ENCODE results near the gene NT5C3B. TPM values are rescaled to one million over a fixed set of nuclear protein-coding genes. Genes with fewer than 3 reads are reported as not detected.

The NT5C3B gene
- total and polyA plus RNA-seq, 2 donors (not counting 3 experiments of a cell fraction or from before 2014, with no cell fraction given), result 67.3 to 92.5 TPM

- H3K4me1 ChIP-seq (ENCODE audit: control insufficient read depth, extremely low read depth, insufficient read depth, low read length), result peaks cover 5% of the 10 kb centered on the region
- H3K79me2 ChIP-seq (ENCODE audit: control insufficient read depth, insufficient read depth, low read length), result peaks cover 3% of the 10 kb centered on the region
- peak overlapping the region; percentile 100 for H2AFZ ChIP-seq (ENCODE audit: low read depth, low read length)
- intact Hi-C loops (cut with micrococcal nuclease), result no loop called here
- POLR2A ChIA-PET, result interaction anchor here (0.7 kb wide), 1 partner anchor 114 kb away, joined by 3 read pairs; no protein-coding TSS in a partner anchor
- peak overlapping the region; percentile 87 for H3K4me2 ChIP-seq (ENCODE audit: insufficient read depth, low read length)
- CTCF ChIA-PET, result no interaction called here
- H3K27me3 ChIP-seq (ENCODE audit: control insufficient read depth in 2 of 2, insufficient read depth in 2 of 2, low read length in 2 of 2), result no peaks in the 10 kb centered on the region
- peaks cover 0 to 5% of the 10 kb centered on the region in 2 experiments for H3K36me3 ChIP-seq (ENCODE audit: control insufficient read depth in 2 of 2, extremely low read depth in 1 of 2, insufficient read depth in 2 of 2, low read length in 2 of 2)
- no peaks in the 10 kb centered on the region for H4K20me1 ChIP-seq (replicated peaks; ENCODE audit: control insufficient read depth, extremely low read depth, insufficient read depth, low read length)
- H3K27ac ChIP-seq (ENCODE audit: insufficient read depth, low read depth, low read length), result no peak overlapping the region
- peak; percentile 59 for FAIRE-seq
- dilution Hi-C loops (cut with MboI; ENCODE audit: extremely low pct_ligation_motif_present, low sequenced_read_pairs), result no loop called here
- BruUV-seq (replicated peaks), result no TSS peak
- H3K9me3 ChIP-seq (replicated peaks; ENCODE audit: control insufficient read depth, insufficient read depth, low read length), result no peaks in the 10 kb centered on the region
- no peaks in the 10 kb centered on the region for H3K9me1 ChIP-seq (replicated peaks; ENCODE audit: control insufficient read depth, extremely low read depth, insufficient read depth, low read length)
- TF ChIP-seq POLR2AphosphoS5 (IDR thresholded peaks at IDR 0.05; ENCODE audit: insufficient read depth, low read depth, low read length), result no peak
- no peak for TF ChIP-seq CTCF (IDR thresholded peaks at IDR 0.05; ENCODE audit: extremely low read depth in 1 of 2, insufficient read depth in 1 of 2, low read depth in 1 of 2, low read length in 2 of 2)
- no peak for TF ChIP-seq FOS (IDR thresholded peaks at IDR 0.05; ENCODE audit: borderline replicate concordance, insufficient read depth, low read length)
- no peak for TF ChIP-seq POLR2A (IDR thresholded peaks at IDR 0.05; ENCODE audit: low read depth, low read length)
- no peak for TF ChIP-seq EZH2 (IDR thresholded peaks at IDR 0.05; ENCODE audit: borderline replicate concordance, low read depth, low read length, severe bottlenecking)
- TF ChIP-seq MYC (IDR thresholded peaks at IDR 0.05; ENCODE audit: low read depth, low read length), result no peak
- no peak for TF ChIP-seq MAX (IDR thresholded peaks at IDR 0.05; ENCODE audit: insufficient read depth, insufficient read length)
- TF ChIP-seq GATA2 (IDR thresholded peaks at IDR 0.05; ENCODE audit: insufficient read depth, insufficient read length, low read depth, low read length), result no peak
- no peak for TF ChIP-seq JUN (IDR thresholded peaks at IDR 0.05; ENCODE audit: borderline replicate concordance, insufficient read depth, insufficient read length, low read depth)
- H3K4me3 ChIP-seq (replicated peaks in 1 of 3; ENCODE audit: insufficient read depth in 1 of 3, low read depth in 1 of 3, low read length in 3 of 3), result peak overlapping the region; percentile 62 to 80 (median 71)
- peak overlapping the region; percentile 34 for H3K9ac ChIP-seq (replicated peaks; ENCODE audit: extremely low read depth, insufficient read depth, low read length)
- no peak for DNase-seq (ENCODE audit: low read depth, low spot score)
Observed at GRCh38 chr17:41836550-41837196, 641 bp upstream of the NT5C3B start.

Data from endothelial cell of umbilical vein (primary cell).